ENCODE results near the gene DNMT3A. TPM values are rescaled to one million over a fixed set of nuclear protein-coding genes. Genes with fewer than 3 reads are reported as not detected.

The DNMT3A gene
- total RNA-seq, 1 experiment from 2014 or later, result 12.2 TPM

GRCh38 chr2:25373269-25373981 lies 31.7 kb upstream of the DNMT3A start:
- Histone ChIP-seq H3F3A (ENCODE audit: low read length, unreplicated experiment) (no peaks in the 10 kb centered on the region), H3K27me3 (ENCODE audit: low read length) (no peaks in the 10 kb centered on the region), H3K4me1 (ENCODE audit: insufficient read depth, low read length) (peaks cover 22% of the 10 kb centered on the region), H3K9ac (ENCODE audit: low read length) (no peak overlapping the region), H3K4me3 (ENCODE audit: low read length) (no peak overlapping the region), H3K9me2 (replicated peaks; ENCODE audit: low read length) (no peaks in the 10 kb centered on the region), H2AFZ (ENCODE audit: low read length) (no peak overlapping the region), H3K4me2 (ENCODE audit: low read length) (no peak overlapping the region), H3K36me3 (ENCODE audit: low read depth, low read length) (no peaks in the 10 kb centered on the region), H3K9me3 (ENCODE audit: low read length) (no peaks in the 10 kb centered on the region), H3K27ac (ENCODE audit: low read length) (no peak overlapping the region), H3K79me2 (ENCODE audit: low read length) (no peaks in the 10 kb centered on the region), H4K20me1 (ENCODE audit: low read length) (no peaks in the 10 kb centered on the region)
- no TSS peak for BruUV-seq (replicated peaks)
- no peak for TF ChIP-seq EZH2phosphoT487 (IDR thresholded peaks at IDR 0.05; ENCODE audit: borderline replicate concordance, low read length)
- TF ChIP-seq, protein P1, sequence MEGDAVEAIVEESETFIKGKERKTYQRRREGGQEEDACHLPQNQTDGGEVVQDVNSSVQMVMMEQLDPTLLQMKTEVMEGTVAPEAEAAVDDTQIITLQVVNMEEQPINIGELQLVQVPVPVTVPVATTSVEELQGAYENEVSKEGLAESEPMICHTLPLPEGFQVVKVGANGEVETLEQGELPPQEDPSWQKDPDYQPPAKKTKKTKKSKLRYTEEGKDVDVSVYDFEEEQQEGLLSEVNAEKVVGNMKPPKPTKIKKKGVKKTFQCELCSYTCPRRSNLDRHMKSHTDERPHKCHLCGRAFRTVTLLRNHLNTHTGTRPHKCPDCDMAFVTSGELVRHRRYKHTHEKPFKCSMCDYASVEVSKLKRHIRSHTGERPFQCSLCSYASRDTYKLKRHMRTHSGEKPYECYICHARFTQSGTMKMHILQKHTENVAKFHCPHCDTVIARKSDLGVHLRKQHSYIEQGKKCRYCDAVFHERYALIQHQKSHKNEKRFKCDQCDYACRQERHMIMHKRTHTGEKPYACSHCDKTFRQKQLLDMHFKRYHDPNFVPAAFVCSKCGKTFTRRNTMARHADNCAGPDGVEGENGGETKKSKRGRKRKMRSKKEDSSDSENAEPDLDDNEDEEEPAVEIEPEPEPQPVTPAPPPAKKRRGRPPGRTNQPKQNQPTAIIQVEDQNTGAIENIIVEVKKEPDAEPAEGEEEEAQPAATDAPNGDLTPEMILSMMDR (conservative IDR thresholded peaks at IDR 0.05; ENCODE audit: low read depth, low read length), result no peak
- no peak for TF ChIP-seq EZH2 (IDR thresholded peaks at IDR 0.05; ENCODE audit: low read length, unreplicated experiment)
- DNase-seq (no peak), ATAC-seq (no peak)
- ChIA-PET POLR2A (ENCODE audit: unreplicated experiment) (no interaction called here), CTCF (no interaction called here)
- intact Hi-C loops (cut with micrococcal nuclease), result no loop called here

- ATAC-seq, result no peak
- ChIA-PET CTCF (no interaction called here), POLR2A (ENCODE audit: unreplicated experiment) (no interaction called here)
- TF ChIP-seq EZH2 (IDR thresholded peaks at IDR 0.05; ENCODE audit: low read length, unreplicated experiment) (no peak), EZH2phosphoT487 (IDR thresholded peaks at IDR 0.05; ENCODE audit: borderline replicate concordance, low read length) (no peak)
- TF ChIP-seq, protein P1 (conservative IDR thresholded peaks at IDR 0.05; ENCODE audit: low read depth, low read length), result no peak
- Histone ChIP-seq H3K27ac (ENCODE audit: low read length) (no peak overlapping the region), H3K9me2 (replicated peaks; ENCODE audit: low read length) (no peaks in the 10 kb centered on the region), H3K4me2 (ENCODE audit: low read length) (no peak overlapping the region), H3K79me2 (ENCODE audit: low read length) (no peaks in the 10 kb centered on the region), H3K27me3 (ENCODE audit: low read length) (no peaks in the 10 kb centered on the region), H4K20me1 (ENCODE audit: low read length) (no peaks in the 10 kb centered on the region), H3K4me1 (ENCODE audit: insufficient read depth, low read length) (peaks cover 14% of the 10 kb centered on the region), H3K4me3 (ENCODE audit: low read length) (no peak overlapping the region), H3F3A (ENCODE audit: low read length, unreplicated experiment) (no peaks in the 10 kb centered on the region), H3K36me3 (ENCODE audit: low read depth, low read length) (no peaks in the 10 kb centered on the region), H3K9me3 (ENCODE audit: low read length) (no peaks in the 10 kb centered on the region), H2AFZ (ENCODE audit: low read length) (no peak overlapping the region), H3K9ac (ENCODE audit: low read length) (no peak overlapping the region)
- no TSS peak for BruUV-seq (replicated peaks)
- intact Hi-C loops (cut with micrococcal nuclease), result no loop called here
- no peak for DNase-seq
Observed at GRCh38 chr2:25372405-25373268, 30.9 kb upstream of the DNMT3A start.

All from PC-3 (cell line).